Hematopoietic multipotent progenitor cell (in vitro differentiated cells): ENCODE results near the gene LRRC66. TPM values are rescaled to one million over a fixed set of nuclear protein-coding genes. Genes with fewer than 3 reads are reported as not detected.

Source experiments
- DNase-seq, 3 donors: peaks; one replicate each; pipeline ENCODE4 v3.0.0-alpha.2; 2011 to 2015; ENCODE audit warnings: low read depth in 2 of 3, low spot score in 2 of 3
- small RNA-seq: library from RNA; depleted of rRNA; stranded (forward); fragments of <200 nt; gene quantifications from one replicate; pipeline ENCODE3, GENCODE V24; 2012
- total RNA-seq: library from RNA; depleted of rRNA; stranded (reverse); fragments of >200 nt; gene quantifications from one replicate; pipeline ENCODE4 v1.2.3, GENCODE V29; 2012

Gene LRRC66
- total RNA-seq, 1 donor = not detected

DNA sequence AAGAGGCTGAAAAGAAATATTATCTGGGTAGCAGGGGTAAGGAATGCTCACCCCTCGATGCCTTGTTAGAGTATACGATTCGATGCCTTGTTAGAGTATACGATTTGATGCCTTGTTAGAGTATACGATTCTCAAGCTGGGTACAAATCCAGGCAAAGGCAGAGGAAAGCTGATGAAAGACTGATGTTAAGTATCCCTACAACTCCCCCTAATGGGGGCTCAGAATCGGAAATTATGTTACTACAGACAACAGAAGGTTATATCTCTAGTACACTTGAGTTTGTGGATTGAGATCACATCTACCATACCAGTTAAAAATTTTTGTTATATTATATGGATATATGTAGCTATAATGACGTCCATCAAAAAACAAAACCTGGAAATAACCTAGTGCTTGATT, 4.8 kb downstream of the LRRC66 start:
- peak in 1 of 3 donors; percentile 40 for DNase-seq

DNA sequence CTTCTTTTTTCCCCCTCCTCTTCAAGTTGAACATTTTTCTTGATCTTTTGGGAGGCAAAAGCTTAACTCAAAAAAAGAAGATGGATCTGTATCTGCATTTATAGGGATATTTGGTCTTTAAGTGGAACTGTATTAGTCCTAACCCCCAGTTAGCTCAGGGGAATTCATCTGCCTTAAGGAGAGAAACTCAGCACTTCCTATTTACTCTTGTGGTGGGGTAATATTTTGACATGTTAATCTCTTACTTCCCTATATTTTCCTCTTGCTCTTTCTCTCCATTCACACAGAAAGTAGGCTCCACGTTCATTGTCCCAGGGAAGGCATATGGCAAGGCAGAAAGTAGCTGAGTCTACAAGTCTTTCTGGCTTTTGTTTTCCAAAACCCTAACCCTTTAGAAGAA, 5.3 kb downstream of the LRRC66 start:
- peak in 1 of 3 donors; percentile 15 for DNase-seq

GRCh38 chr4:52012651-52013050, 7.5 kb downstream of the LRRC66 start:
- no peak for DNase-seq

- no peak for DNase-seq
Measured at GRCh38 chr4:52010986-52011385, 9.2 kb downstream of the LRRC66 start.

GRCh38 chr4:52006887-52007286, 13.3 kb downstream of the LRRC66 start:
- no peak for DNase-seq

DNA sequence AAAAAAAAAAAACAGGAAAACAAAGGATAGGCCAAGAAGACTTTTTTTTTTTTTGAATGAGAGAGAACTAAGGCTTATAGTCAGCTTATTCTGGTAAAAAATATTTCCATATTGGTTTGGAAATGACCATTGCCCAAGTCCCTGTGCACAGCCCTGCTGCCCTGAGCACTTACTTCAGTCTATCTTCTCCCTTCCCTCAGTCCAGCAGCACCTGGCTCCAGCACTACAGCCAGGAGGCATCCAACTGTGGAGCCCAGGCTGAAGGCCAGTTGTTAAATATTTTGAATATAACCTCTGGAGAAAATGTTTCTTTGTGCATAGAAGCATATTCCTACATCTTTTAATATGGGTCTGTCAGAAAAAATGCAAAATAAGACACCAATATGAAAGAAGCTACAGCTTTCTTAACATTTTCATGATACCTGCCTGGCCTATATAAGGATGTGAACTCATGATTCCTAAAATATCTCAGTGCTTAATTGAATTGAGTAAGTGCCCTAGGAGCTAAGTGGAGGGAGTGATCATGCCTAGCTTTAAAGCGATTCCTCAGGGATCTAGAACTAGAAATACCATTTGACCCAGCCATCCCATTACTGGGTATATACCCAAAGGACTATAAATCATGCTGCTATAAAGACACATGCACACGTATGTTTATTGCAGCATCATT, 14.4 kb downstream of the LRRC66 start:
- DNase-seq = no peak

- no peak for DNase-seq
Measured at GRCh38 chr4:52004414-52004813, 15.7 kb downstream of the LRRC66 start.

DNA sequence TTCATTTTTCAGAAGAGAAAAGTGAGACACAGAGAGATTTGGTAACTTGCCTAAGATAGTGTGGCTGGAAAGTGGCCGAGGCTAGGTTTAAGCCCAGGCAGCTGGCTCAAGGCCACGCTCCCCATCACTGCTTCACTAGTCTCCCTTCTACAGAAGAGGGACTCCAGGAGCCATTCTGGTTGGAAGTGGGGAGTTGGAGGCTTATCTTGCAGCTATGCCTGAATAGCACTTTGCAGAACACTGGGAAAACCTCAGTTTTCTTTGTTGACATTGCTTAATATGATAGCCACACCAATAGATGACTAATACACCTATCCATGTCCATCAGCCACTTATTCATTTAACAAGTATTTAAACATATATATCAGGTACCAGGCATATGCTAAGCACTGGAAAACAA, 18.5 kb downstream of the LRRC66 start:
- DNase-seq = no peak

- DNase-seq = no peak
Measured at GRCh38 chr4:51999250-51999649, 20.9 kb downstream of the LRRC66 start.

GRCh38 chr4:51998837-51999236, 21.3 kb downstream of the LRRC66 start:
- no peak for DNase-seq

DNA sequence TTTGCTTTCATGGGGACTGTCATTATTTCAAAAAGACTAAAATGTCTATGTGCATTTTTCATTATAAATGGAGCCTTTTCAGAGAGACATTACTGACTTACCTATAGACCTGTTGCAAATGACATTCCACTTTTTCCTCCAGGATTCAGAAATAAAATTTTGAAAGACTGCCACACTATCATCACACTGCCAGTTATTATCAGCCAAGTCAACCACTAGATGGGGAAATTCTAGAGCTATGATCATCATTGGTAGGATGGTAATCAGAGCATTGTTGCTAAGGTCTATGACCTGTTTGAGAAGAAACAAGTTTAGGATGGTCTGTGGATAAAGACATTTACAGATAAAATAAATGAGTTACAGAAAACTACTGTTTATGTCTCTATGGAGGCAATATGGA, 22.5 kb downstream of the LRRC66 start:
- DNase-seq = no peak

- DNase-seq = no peak
Measured at GRCh38 chr4:51995647-51996220, 24.4 kb downstream of the LRRC66 start.

DNA sequence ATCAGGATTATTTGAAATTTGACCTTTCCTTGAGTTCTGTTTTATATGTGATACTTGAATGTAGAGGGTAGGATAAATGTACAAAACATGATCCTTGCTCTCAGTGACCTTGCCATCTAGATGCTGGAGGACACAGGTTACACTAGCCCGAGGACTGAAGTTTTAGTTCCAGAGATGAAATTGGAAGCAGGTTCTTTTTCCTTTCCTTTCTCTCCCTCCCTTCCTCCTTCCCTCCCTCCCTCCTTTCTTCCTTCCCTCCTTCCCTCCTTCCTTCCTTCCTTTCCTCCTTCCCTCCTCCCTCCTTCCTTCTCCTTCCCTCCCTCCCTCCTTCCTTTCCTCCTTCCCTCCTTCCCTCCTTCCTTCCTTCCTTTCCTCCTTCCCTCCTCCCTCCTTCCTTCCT, 54.3 kb downstream of the LRRC66 start:
- DNase-seq = no peak

GRCh38 chr4:51963841-51964517, 56.2 kb downstream of the LRRC66 start:
- DNase-seq = no peak

GRCh38 chr4:51960486-51960885, 59.7 kb downstream of the LRRC66 start:
- no peak for DNase-seq

- no peak for DNase-seq
Measured at GRCh38 chr4:51958199-51958968, 61.8 kb downstream of the LRRC66 start.

Small RNA genes lying within 50 kb of the gene (small RNA-seq; reads per million reads assigned to genes)
- gene AC104784.1 = not detected

Other genes with a start within 250 kb of the LRRC66 start
- 23.2 TPM for gene DCUN1D4, start 177.2 kb downstream of the LRRC66 start, total RNA-seq
- gene SGCB, start 17.9 kb upstream of the LRRC66 start, total RNA-seq = 0.54 TPM
- gene SPATA18, start 30.9 kb upstream of the LRRC66 start, total RNA-seq = under 0.01 TPM